MM.1S (cell line): ENCODE measurements around the gene CACNA1D.

Experiments
- EZH2 ChIP-seq: fragments of 300-600 bp; sonication (generic); optimal IDR thresholded peaks from 2 replicates; pipeline ENCODE3; 2017; ENCODE audit warnings: low read depth, mild to moderate bottlenecking, antibody characterized with exemption, low read length, mixed read lengths
- EZH2phosphoT487 ChIP-seq: fragments of 300-600 bp; sonication (generic); IDR thresholded peaks from 2 replicates; pipeline ENCODE4 v1.6.1; 2018; ENCODE audit warnings: antibody characterized with exemption, low read length
- TF ChIP-seq, protein P1 (sequence below): fragments of 300-600 bp; sonication (generic); IDR thresholded peaks from 2 replicates; pipeline ENCODE4 v1.5.1; 2016; ENCODE audit warnings: antibody characterized with exemption, low read length, mixed read lengths

GRCh38 chr3:53726643-53727042, 232.2 kb downstream of the CACNA1D start:
- TF ChIP-seq EZH2, result no peak
- TF ChIP-seq, protein P1, sequence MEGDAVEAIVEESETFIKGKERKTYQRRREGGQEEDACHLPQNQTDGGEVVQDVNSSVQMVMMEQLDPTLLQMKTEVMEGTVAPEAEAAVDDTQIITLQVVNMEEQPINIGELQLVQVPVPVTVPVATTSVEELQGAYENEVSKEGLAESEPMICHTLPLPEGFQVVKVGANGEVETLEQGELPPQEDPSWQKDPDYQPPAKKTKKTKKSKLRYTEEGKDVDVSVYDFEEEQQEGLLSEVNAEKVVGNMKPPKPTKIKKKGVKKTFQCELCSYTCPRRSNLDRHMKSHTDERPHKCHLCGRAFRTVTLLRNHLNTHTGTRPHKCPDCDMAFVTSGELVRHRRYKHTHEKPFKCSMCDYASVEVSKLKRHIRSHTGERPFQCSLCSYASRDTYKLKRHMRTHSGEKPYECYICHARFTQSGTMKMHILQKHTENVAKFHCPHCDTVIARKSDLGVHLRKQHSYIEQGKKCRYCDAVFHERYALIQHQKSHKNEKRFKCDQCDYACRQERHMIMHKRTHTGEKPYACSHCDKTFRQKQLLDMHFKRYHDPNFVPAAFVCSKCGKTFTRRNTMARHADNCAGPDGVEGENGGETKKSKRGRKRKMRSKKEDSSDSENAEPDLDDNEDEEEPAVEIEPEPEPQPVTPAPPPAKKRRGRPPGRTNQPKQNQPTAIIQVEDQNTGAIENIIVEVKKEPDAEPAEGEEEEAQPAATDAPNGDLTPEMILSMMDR, result no peak
- TF ChIP-seq EZH2phosphoT487, result no peak
